Ammon's horn (tissue), 1 donor: ENCODE measurements around the gene DENND1A.

Source experiments
- DNase-seq: peaks from one replicate; pipeline ENCODE4 v3.0.0-alpha.2; 2016; ENCODE audit warnings: low spot score

DENND1A gene

GRCh38 chr9:123725389-123725788, 204.5 kb downstream of the DENND1A start:
- peak; percentile 79 for DNase-seq

- DNase-seq: peak; percentile 68
These were observed 205.6 kb downstream of the DENND1A start for GRCh38 chr9:123724211-123724796.

- no peak for DNase-seq
These were observed 206.6 kb downstream of the DENND1A start for GRCh38 chr9:123723135-123723875.

- no peak for DNase-seq
These were observed 207.5 kb downstream of the DENND1A start for GRCh38 chr9:123722378-123722777.

- no peak for DNase-seq
These were observed 211.7 kb downstream of the DENND1A start for GRCh38 chr9:123718188-123718587.

GRCh38 chr9:123717581-123718175, 212.2 kb downstream of the DENND1A start:
- DNase-seq: peak; percentile 9

GRCh38 chr9:123716339-123716945, 213.5 kb downstream of the DENND1A start:
- no peak for DNase-seq

GRCh38 chr9:123715258-123715657, 214.7 kb downstream of the DENND1A start:
- no peak for DNase-seq

- no peak for DNase-seq
These were observed 216.6 kb downstream of the DENND1A start for GRCh38 chr9:123713282-123713681.

- no peak for DNase-seq
These were observed 217.5 kb downstream of the DENND1A start for GRCh38 chr9:123712399-123712798.

GRCh38 chr9:123710299-123710698, 219.6 kb downstream of the DENND1A start:
- DNase-seq: no peak

GRCh38 chr9:123702483-123702882, 227.4 kb downstream of the DENND1A start:
- DNase-seq: no peak

GRCh38 chr9:123697686-123698085, 232.2 kb downstream of the DENND1A start:
- DNase-seq: no peak

- no peak for DNase-seq
These were observed 233.4 kb downstream of the DENND1A start for GRCh38 chr9:123696476-123696875.

GRCh38 chr9:123695386-123695785, 234.5 kb downstream of the DENND1A start:
- DNase-seq: no peak

- DNase-seq: no peak
These were observed 238.1 kb downstream of the DENND1A start for GRCh38 chr9:123691765-123692303.

- no peak for DNase-seq
These were observed 240.1 kb downstream of the DENND1A start for GRCh38 chr9:123689701-123690428.

- no peak for DNase-seq
These were observed 242.6 kb downstream of the DENND1A start for GRCh38 chr9:123687246-123687751.

GRCh38 chr9:123686829-123687192, 243.1 kb downstream of the DENND1A start:
- no peak for DNase-seq

GRCh38 chr9:123686131-123686828, 243.6 kb downstream of the DENND1A start:
- peak; percentile 40 for DNase-seq

GRCh38 chr9:123685489-123686083, 244.3 kb downstream of the DENND1A start:
- no peak for DNase-seq
